ENCODE results near the gene ZNF784.
"Not testable (repeated sequence)": the region's sequence is repeated elsewhere in the genome, so short reads cannot be mapped to it uniquely, and the experiment has no call there.

ZNF784 gene

GRCh38 chr19:55582284-55582683 is 42.1 kb downstream of the ZNF784 start:
- not testable (repeated sequence) for DNase-seq

GRCh38 chr19:55581823-55582223 is 42.5 kb downstream of the ZNF784 start:
- no peak for DNase-seq

GRCh38 chr19:55581145-55581822 is 43.1 kb downstream of the ZNF784 start:
- no peak for DNase-seq

- DNase-seq, result peak; percentile 88 to 90
Measured at GRCh38 chr19:55580628-55581144, 43.7 kb downstream of the ZNF784 start, which contains the start of gene ZNF579. Gene ZNF579, minus strand, starts transcription at chr19:55580848. Its CDS starts 1,209 bp downstream, at chr19:55579639.

- DNase-seq, result peak in 1 of 2 experiments; percentile 37
Measured at GRCh38 chr19:55579766-55580621, 44.4 kb downstream of the ZNF784 start.

- no peak for DNase-seq
Measured at GRCh38 chr19:55578761-55579747, 45.3 kb downstream of the ZNF784 start.

GRCh38 chr19:55578031-55578760 is 46.2 kb downstream of the ZNF784 start:
- DNase-seq, result no peak

- DNase-seq, result no peak
Measured at GRCh38 chr19:55576746-55577145, 47.6 kb downstream of the ZNF784 start.

GRCh38 chr19:55573929-55574328 is 50.4 kb downstream of the ZNF784 start:
- not testable (repeated sequence) for DNase-seq

Data from activated T-cell treated with anti-CD3 and anti-CD28 coated beads, Interleukin-2, amount 50 U/mL, for 48 hours (primary cell).